Measurements from ENCODE around the gene RASIP1.

RASIP1 gene

DNA sequence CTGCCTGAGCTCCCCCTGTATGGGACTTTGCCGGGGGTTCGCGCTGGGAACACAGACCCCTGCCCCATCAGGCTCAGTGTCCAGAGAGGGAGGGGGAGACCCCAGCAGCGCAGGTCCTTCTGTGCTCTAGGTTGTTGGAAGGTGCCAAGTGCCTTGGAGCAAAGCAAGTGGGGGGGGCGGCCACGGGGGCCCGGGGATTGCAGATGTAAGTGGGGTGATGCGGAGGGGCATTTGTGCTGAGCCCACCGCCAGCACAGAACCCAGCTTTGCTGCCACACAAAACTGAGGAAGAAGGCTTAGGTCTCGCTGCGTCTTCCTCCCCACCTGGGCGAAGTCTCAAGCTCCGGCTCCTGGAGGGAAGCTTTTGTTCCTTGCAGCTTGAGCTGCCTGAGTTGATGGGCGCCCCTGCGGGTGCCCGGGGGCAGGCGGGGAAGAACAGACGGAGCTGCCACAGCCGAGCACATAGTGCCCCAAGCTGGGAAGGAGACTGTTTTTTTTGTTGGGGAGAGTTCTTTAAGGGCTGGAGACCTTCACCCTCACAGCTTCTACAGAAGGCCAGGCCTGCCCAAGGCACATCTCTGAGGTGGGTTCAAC, 66.1 kb downstream of the RASIP1 start:
- DNase-seq (ENCODE audit: low read depth), result no peak

DNA sequence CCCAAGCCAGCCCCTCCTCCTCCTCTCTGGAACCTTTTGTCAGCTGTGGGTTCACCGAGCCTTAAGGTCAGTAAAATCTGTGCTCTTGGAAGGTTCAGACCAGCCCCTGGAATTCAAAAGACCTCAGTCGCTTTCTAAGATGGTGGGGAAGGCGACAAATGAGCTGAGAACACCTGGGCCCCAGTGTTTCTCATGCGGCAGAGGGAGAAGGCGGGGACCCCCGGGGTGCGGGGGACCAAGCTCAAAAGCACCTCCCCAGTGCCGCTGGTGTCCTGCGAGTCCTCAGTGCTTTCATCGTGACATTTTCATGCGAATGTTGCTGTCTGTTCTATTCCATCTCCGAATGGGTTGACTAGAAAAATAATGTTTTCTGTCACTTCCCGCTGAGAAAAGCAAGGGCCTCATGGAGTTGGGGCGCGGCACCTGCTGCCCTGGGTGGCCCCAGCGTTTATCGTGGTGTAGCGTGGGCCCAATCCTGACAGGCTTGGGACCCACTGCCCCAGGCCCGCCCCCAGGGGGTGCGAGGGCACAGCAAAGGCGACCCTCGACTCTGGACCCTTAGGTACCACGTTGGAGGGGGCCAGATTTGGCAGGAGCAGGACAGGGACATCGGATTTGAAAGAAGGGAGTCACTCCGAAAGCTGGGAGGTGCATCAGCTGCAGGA, 66.8 kb downstream of the RASIP1 start:
- DNase-seq (ENCODE audit: low read depth), result no peak

DNA sequence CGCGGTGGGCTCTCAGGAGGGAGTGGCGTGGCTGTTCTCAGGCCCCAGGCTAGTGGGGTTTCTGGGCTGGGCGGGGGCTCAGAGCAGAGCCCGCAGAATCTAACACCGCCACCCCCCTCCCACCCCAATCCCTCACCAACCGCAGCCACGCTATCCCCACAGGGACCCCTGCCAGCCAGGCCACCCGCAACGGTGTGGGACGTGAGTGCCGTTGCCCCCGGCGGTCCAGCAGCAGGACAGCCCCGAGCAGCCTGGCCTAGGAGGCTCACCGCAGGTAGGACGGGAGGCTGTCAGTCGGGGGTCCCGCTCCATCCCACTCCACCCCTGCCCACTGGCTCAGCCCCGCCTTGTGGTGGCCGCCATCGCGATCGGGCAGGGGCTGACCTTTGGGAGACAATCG, 67.4 kb downstream of the RASIP1 start, which contains the start of gene NTN5:
Gene NTN5 (minus strand): TSS at position 24 of the 400 bp plus-strand sequence. CDS start 2,031 bp downstream, outside the sequence.
- DNase-seq (ENCODE audit: low read depth), result no peak

DNA sequence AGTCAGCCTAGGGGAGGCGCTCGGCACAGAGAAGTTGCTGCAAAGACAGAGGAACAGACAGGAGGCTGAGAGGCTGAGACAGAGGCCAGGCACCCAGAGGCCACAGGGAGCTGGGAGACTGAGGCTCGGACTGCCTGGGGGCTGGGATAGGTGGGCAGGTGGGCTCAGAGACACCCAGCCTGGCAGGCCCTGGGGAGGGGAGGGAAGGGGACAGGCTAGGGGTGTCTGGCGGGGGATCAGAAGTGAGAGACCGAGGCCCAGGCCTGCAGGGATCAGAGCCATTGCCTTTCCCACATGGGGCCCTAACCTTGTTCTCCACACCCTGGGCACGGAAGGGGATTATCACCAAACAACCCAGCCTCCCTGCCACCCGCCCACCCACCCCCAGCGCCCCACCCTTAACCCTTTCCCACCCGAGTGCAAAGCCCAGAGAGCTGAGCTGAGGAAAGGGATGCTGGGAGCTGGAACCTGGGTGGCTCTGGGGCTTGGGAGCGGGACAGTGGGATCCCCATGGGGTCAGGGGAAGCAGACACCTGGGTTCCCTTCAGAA, 68.9 kb downstream of the RASIP1 start:
- no peak for DNase-seq (ENCODE audit: low read depth)

DNA sequence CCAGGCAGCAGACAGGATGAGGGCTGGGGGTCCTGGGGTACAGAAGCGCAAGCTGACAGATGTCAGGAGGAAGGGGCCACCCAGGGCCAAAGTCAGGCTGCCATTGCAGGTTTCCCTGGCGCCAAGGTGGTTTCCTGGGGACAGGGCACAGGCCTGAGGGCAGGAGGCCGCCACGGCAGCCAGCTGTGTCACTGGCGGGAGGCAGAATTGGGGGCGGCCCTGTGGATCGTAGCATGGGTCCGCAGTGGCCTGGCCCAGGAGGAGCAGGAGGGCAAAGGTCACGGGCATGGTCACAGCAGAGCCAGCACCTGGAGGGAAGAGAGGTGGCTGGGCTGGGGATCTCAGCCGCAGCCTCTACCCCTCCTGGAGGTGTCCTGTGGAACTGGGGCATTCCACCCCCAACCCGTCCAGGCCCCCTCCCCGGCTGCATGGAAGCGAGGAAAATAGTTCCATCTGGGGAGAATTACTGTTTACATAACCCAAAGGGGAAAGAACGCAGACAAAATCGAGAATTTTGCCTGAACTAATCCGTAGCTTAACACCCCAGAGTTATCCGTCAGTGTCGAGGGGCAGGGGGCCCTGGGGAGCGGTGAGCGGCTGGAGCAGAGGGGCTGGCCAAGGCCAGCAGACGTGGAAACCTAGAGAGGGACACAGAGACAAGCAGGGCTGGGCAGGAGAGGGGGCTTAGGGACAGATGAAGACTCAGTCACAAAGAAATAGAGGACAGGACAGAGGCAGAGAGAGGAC, 69.5 kb downstream of the RASIP1 start:
- no peak for DNase-seq (ENCODE audit: low read depth)

Data from iris pigment epithelial cell (primary cell).